Astrocyte (in vitro differentiated cells and primary cell): ENCODE results near the gene SYT8. TPM values are rescaled to one million over a fixed set of nuclear protein-coding genes. Genes with fewer than 3 reads are reported as not detected.
A peak's percentile ranks its signal among the peaks of the same experiment; 100 is the strongest.

ENCODE experiments used
- DNase-seq: peaks from one replicate; pipeline ENCODE4 v3.0.0-alpha.2; 2010; ENCODE audit warnings: low read depth
- FAIRE-seq: peaks from 2 replicates; lab custom pipeline; 2011; peaks lifted over from hg19 to GRCh38; lab: Jason Lieb, UNC
- H2AFZ ChIP-seq: 2 replicates; pipeline ENCODE4 v1.6.0; 2012; ENCODE audit warnings: low read depth, low read length, inconsistent platforms
- H3K27ac ChIP-seq: 2 replicates; pipeline ENCODE4 v1.5.1; 2011; ENCODE audit warnings: low read depth, low read length, inconsistent platforms
- H3K27me3 ChIP-seq: 2 replicates; pipeline ENCODE4 v1.6.0; 2011; ENCODE audit warnings: low read length, inconsistent platforms; ENCODE audit not compliant: insufficient read depth
- H3K36me3 ChIP-seq: 2 replicates; pipeline ENCODE4 v1.5.1; 2011; ENCODE audit warnings: low read length, inconsistent platforms; ENCODE audit not compliant: insufficient read depth
- H3K4me1 ChIP-seq: 2 replicates; pipeline ENCODE4 v1.5.1; 2011; ENCODE audit warnings: low read length, inconsistent platforms; ENCODE audit not compliant: insufficient read depth
- H3K4me2 ChIP-seq: 2 replicates; pipeline ENCODE4 v1.6.0; 2012; ENCODE audit warnings: low read length, inconsistent platforms
- H3K4me3 ChIP-seq: 2 replicates; pipeline ENCODE4 v1.5.1; 2011; ENCODE audit warnings: low read depth, mild to moderate bottlenecking, low read length, inconsistent platforms; ENCODE audit not compliant: insufficient read depth
- H3K79me2 ChIP-seq: 2 replicates; pipeline ENCODE4 v1.6.0; 2012; ENCODE audit warnings: mild to moderate bottlenecking, low read length, inconsistent platforms; ENCODE audit not compliant: insufficient read depth
- H3K9ac ChIP-seq: 2 replicates; pipeline ENCODE4 v1.6.0; 2012; ENCODE audit warnings: mild to moderate bottlenecking, low read length, inconsistent platforms
- H3K9me3 ChIP-seq: 2 replicates; pipeline ENCODE4 v1.5.1; 2012; ENCODE audit warnings: low read depth, mild to moderate bottlenecking, low read length, inconsistent platforms; ENCODE audit not compliant: insufficient read depth
- H4K20me1 ChIP-seq: 2 replicates; pipeline ENCODE4 v1.6.0; 2012; ENCODE audit warnings: low read length, inconsistent platforms; ENCODE audit not compliant: insufficient read depth
- H3K27ac Mint-ChIP-seq: one replicate; pipeline ENCODE4 v1.8.0; 2021; ENCODE audit warnings: mild to moderate bottlenecking, mixed read lengths; ENCODE audit not compliant: unreplicated experiment
- H3K27me3 Mint-ChIP-seq: one replicate; pipeline ENCODE4 v1.8.0; 2021; ENCODE audit warnings: low read depth, mixed read lengths; ENCODE audit not compliant: unreplicated experiment
- H3K36me3 Mint-ChIP-seq: one replicate; pipeline ENCODE4 v1.8.0; 2021; ENCODE audit warnings: low read depth, mixed read lengths; ENCODE audit not compliant: unreplicated experiment
- H3K4me1 Mint-ChIP-seq: one replicate; pipeline ENCODE4 v1.8.0; 2021; ENCODE audit warnings: low read depth, mixed read lengths; ENCODE audit not compliant: unreplicated experiment
- H3K4me3 Mint-ChIP-seq: one replicate; pipeline ENCODE4 v1.8.0; 2021; ENCODE audit warnings: mild to moderate bottlenecking, moderate library complexity, mixed read lengths; ENCODE audit not compliant: unreplicated experiment
- H3K9me3 Mint-ChIP-seq: one replicate; pipeline ENCODE4 v1.8.0; 2021; ENCODE audit warnings: mild to moderate bottlenecking, mixed read lengths; ENCODE audit not compliant: unreplicated experiment
- CTCF ChIP-seq: IDR thresholded peaks from 2 replicates; pipeline ENCODE4 v1.5.1; 2011; ENCODE audit warnings: low read depth, mild to moderate bottlenecking, inconsistent platforms, low read length, moderate library complexity; ENCODE audit not compliant: insufficient read depth
- EZH2 ChIP-seq: IDR thresholded peaks from 2 replicates; pipeline ENCODE4 v1.6.1; 2012; ENCODE audit warnings: mild to moderate bottlenecking, low read length, inconsistent platforms; ENCODE audit not compliant: insufficient read depth
- total RNA-seq: library from RNA; stranded (reverse); gene quantifications from 2 replicates; pipeline ENCODE4 v1.2.1, GENCODE V29; 2021

Gene SYT8
- total RNA-seq, 1 donor from 2014 or later: 0.36 TPM

- H3K27me3 Mint-ChIP-seq: peaks cover 49% of the 10 kb centered on the region
- H3K4me3 Mint-ChIP-seq: no peak overlapping the region
- DNase-seq: no peak
- H3K9me3 ChIP-seq: no peaks in the 10 kb centered on the region
- no peaks in the 10 kb centered on the region for H4K20me1 ChIP-seq
- FAIRE-seq: no peak
- H3K9me3 Mint-ChIP-seq: no peaks in the 10 kb centered on the region
- peak overlapping the region; percentile 5 for H3K4me2 ChIP-seq
- H3K27ac Mint-ChIP-seq: no peak overlapping the region
- no peak overlapping the region for H3K4me3 ChIP-seq
- TF ChIP-seq CTCF: no peak
- no peak for TF ChIP-seq EZH2
- H3K27ac ChIP-seq: no peak overlapping the region
- H3K9ac ChIP-seq: no peak overlapping the region
- peaks cover 21% of the 10 kb centered on the region for H3K27me3 ChIP-seq
- H3K4me1 ChIP-seq: no peaks in the 10 kb centered on the region
- H2AFZ ChIP-seq: no peak overlapping the region
- H3K36me3 ChIP-seq: no peaks in the 10 kb centered on the region
- H3K36me3 Mint-ChIP-seq: no peaks in the 10 kb centered on the region
- H3K79me2 ChIP-seq: no peaks in the 10 kb centered on the region
- no peaks in the 10 kb centered on the region for H3K4me1 Mint-ChIP-seq
Observed at GRCh38 chr11:1793081-1793480, 41.7 kb upstream of the SYT8 start.

- Histone ChIP-seq H3K27ac (no peak overlapping the region), H3K27me3 (peaks cover 19% of the 10 kb centered on the region), H4K20me1 (no peaks in the 10 kb centered on the region), H3K4me2 (no peak overlapping the region), H3K9me3 (no peaks in the 10 kb centered on the region), H3K79me2 (no peaks in the 10 kb centered on the region), H2AFZ (no peak overlapping the region), H3K36me3 (no peaks in the 10 kb centered on the region), H3K4me1 (no peaks in the 10 kb centered on the region), H3K4me3 (no peak overlapping the region), H3K9ac (no peak overlapping the region)
- Mint-ChIP-seq H3K4me3 (no peak overlapping the region), H3K36me3 (no peaks in the 10 kb centered on the region), H3K27ac (no peak overlapping the region), H3K27me3 (peaks cover 48% of the 10 kb centered on the region), H3K9me3 (no peaks in the 10 kb centered on the region), H3K4me1 (no peaks in the 10 kb centered on the region)
- no peak for TF ChIP-seq CTCF
- no peak for TF ChIP-seq EZH2
- DNase-seq: no peak
- no peak for FAIRE-seq
Observed at GRCh38 chr11:1796413-1797011, 38.3 kb upstream of the SYT8 start.

GRCh38 chr11:1797391-1798125 lies 37.2 kb upstream of the SYT8 start:
- FAIRE-seq (no peak), DNase-seq (no peak)
- H3K27ac Mint-ChIP-seq: peak overlapping the region; percentile 64
- H4K20me1 ChIP-seq: no peaks in the 10 kb centered on the region
- no peaks in the 10 kb centered on the region for H3K36me3 ChIP-seq
- H3K4me3 ChIP-seq: no peak overlapping the region
- no peak overlapping the region for H3K27ac ChIP-seq
- H2AFZ ChIP-seq: no peak overlapping the region
- H3K4me3 Mint-ChIP-seq: no peak overlapping the region
- H3K36me3 Mint-ChIP-seq: no peaks in the 10 kb centered on the region
- H3K4me1 Mint-ChIP-seq: no peaks in the 10 kb centered on the region
- no peaks in the 10 kb centered on the region for H3K9me3 ChIP-seq
- H3K27me3 ChIP-seq: peaks cover 19% of the 10 kb centered on the region
- no peaks in the 10 kb centered on the region for H3K9me3 Mint-ChIP-seq
- no peak overlapping the region for H3K4me2 ChIP-seq
- peaks cover 45% of the 10 kb centered on the region for H3K27me3 Mint-ChIP-seq
- no peak for TF ChIP-seq EZH2
- no peak for TF ChIP-seq CTCF
- H3K4me1 ChIP-seq: no peaks in the 10 kb centered on the region
- H3K79me2 ChIP-seq: no peaks in the 10 kb centered on the region
- H3K9ac ChIP-seq: no peak overlapping the region
